Prostate gland (tissue), 2 donors: Measurements from ENCODE around the gene SPAG4.

ENCODE experiments used
- POLR2A ChIP-seq: fragments of 450-650 bp; IDR thresholded peaks from one replicate; pipeline ENCODE4 v1.6.1; 2016; ENCODE audit warnings: antibody characterized with exemption, mild to moderate bottlenecking
- TF ChIP-seq, protein P1 (sequence below), 4 experiments: fragments of 200-600 bp in 2 of 4; fragments of 450-650 bp in 2 of 4; sonication (generic) in 2 of 4; IDR thresholded peaks; 1 replicate in 3 of 4; 2 replicates in 1 of 4; pipeline ENCODE4 v1.5.1; 2016 to 2019; ENCODE audit warnings: antibody characterized with exemption in 4 of 4, mild to moderate bottlenecking in 2 of 4, moderate library complexity in 2 of 4

- TF ChIP-seq POLR2A: no peak
- TF ChIP-seq, protein P1, sequence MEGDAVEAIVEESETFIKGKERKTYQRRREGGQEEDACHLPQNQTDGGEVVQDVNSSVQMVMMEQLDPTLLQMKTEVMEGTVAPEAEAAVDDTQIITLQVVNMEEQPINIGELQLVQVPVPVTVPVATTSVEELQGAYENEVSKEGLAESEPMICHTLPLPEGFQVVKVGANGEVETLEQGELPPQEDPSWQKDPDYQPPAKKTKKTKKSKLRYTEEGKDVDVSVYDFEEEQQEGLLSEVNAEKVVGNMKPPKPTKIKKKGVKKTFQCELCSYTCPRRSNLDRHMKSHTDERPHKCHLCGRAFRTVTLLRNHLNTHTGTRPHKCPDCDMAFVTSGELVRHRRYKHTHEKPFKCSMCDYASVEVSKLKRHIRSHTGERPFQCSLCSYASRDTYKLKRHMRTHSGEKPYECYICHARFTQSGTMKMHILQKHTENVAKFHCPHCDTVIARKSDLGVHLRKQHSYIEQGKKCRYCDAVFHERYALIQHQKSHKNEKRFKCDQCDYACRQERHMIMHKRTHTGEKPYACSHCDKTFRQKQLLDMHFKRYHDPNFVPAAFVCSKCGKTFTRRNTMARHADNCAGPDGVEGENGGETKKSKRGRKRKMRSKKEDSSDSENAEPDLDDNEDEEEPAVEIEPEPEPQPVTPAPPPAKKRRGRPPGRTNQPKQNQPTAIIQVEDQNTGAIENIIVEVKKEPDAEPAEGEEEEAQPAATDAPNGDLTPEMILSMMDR (IDR thresholded peaks at IDR 0.05): no peak
Observed at GRCh38 chr20:35663516-35664465, 48.2 kb downstream of the SPAG4 start.
